Effector CD4-positive, alpha-beta T cell (primary cell): ENCODE measurements around the gene CTIF.

Source experiments
- DNase-seq: peaks from one replicate; pipeline ENCODE4 v3.0.0-alpha.2; 2020

Gene CTIF

DNA sequence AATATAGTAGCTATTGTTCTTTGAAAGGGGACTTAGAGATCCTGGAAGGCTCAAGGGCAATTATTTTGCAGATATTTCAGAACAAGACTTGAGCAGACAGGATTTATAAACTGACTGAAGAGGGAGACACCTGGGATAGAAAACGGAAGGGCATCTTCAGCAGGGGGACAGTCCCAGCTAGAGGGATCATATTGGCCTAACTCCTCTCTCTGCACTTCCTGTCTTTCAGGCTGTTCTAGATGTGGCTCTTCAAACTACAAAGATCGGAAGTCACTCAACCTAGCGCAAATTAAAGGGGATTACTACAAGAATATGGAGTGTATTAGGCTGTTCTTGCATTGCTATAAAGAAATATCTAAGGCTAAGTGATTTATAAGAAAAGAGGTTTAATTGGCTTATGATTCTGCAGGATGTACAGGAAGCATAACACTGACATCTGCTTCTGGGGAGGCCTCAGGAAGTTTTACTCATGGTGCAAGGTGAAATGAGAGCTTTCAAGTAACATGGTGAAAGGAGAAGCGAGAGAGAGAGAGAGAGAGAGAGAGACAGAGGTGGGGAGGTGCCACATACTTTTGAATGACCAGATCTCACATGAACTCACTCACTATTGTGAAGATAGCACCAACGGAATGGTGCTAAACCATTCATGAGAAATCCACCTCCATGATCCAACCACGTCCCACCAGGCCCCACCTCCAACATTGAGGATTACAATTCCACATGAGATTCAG lies 5.3 kb upstream of the CTIF start:
- no peak for DNase-seq

DNA sequence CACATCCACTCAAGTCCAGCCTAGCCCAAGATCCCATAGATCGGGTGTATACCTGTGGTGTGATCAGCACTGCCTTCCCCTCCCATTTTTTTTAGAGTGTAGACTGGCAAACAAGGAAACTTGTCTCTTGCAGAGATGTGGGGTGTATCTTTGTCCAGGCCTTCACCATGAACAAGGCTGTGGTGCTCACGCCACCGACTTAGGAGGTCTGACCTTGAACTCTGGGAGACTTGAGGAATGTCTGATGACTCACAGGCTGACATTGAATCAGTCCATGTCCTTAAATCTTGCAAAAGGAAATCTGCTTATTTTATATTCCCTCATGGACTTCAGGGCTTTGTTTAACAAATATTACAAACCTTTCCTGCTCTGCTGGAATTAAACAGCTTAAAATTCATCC lies 4.5 kb upstream of the CTIF start:
- no peak for DNase-seq

DNA sequence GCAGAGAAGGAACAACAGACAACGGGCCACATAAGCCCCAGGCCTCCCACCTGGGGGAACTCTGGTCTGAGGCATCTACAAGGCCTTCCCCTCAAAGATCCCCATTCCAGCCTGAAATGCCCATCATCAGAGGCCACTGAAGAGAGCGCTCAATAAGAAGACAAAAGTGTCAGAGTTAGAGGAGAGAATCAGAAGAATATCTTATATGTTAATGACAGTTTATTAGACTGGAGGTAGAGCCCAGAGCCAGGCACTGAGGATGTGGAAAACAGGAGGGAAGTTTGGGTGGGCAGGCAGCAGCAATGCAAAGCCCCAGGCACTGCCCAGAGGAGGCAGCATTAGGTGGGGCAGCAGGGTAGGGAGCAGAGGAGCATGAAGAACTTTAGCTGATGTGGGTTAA lies 2.9 kb upstream of the CTIF start:
- no peak for DNase-seq

DNA sequence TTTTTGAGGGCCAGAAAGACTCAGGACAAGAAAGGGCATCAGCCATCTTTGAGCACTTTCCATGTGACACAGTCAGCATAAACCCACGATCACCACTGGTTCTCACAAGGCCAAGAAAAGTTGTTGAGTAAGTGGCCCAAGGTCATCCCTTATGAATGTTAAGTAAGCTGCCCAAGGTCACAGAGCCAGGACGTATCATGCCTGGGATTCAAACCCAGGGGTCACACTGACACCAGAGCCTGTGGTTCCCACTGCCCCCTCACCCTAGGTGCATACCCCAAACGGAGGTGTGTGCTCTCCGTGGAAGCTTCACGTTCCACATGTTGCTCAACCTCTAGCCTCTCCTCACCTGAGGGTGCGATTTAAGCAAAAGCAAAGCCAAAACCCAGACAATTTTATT lies 2.3 kb upstream of the CTIF start:
- no peak for DNase-seq

DNA sequence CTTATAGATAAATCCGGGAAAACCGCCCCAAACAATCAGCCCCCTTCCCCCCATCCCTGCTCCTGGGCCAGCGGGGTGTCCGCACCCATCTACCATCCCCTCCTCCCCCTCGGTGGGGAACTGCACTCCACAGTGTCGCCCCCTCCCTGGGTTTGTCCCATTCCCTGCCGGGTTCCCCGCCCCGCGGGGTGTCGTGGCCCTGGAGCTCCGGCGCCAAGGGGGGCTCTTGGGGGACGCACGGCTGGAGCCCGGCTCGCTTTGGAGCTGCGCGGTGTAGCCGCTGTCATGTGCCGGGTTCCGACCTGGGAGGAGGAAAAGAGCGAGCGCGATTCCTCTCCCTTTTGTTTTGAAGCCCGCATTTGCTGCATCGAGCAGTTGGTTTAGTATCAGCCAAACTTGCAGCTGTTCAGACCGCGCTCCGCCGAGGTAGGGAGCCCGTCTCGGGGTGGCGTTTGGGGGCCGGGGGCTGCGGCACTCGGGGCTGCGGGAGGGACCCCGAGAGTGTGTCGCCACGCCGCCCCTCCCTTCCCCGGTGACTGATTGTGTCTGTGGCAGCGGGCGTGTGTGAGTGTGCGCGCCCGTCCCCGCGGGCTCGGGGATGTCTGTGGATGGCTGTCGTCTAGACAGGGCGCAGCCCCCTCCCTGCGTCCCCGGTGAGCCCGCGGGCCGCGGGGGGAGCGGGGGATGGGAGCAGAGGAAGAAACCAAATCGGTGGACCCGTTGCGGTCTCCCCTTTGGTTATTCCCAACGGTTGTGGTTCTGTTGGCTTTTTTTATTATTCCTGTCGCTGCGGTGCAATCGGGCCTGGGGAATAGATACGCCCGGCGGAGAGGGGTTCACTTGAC lies 797 bp downstream of the CTIF start:
- peak; percentile 9 for DNase-seq

DNA sequence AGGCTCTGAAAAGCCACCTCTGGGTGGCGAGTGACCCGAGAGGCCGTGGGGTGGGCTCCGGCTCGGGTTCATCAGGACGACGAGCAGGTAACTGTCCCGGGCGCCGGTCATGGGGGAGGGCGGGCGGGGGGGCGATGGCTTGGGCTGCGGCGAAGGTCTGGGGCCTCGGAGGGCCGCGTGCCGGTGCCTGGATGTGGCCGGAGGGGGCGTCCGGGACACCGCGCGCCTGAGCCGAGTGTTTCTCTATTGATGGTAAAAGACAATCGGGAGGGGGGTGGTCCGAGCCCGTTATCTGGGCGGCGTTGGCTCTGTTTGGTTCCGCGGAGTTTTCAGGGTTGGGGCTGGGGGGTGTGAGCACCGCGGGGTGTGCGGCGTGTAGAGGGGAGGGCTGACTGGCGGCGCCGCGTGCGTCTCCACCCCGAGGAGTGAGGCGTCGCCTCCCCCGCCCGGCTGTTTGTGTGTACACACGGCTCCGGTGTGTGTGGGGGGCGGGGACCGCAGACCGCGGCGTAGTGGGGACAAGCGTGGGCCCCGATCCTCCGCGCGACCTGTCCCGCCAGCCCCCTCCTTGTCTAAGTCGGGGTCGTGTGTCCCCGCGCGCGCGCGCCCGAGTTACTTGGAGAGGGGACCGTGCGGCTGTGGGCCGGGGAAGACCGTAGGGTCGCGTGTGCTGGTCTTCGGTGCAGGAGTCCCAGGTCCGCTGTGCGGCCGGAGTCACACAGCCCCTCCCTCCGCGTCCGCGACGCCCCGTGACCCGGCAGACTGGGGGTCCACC lies 1.6 kb downstream of the CTIF start:
- peak; percentile 19 for DNase-seq

DNA sequence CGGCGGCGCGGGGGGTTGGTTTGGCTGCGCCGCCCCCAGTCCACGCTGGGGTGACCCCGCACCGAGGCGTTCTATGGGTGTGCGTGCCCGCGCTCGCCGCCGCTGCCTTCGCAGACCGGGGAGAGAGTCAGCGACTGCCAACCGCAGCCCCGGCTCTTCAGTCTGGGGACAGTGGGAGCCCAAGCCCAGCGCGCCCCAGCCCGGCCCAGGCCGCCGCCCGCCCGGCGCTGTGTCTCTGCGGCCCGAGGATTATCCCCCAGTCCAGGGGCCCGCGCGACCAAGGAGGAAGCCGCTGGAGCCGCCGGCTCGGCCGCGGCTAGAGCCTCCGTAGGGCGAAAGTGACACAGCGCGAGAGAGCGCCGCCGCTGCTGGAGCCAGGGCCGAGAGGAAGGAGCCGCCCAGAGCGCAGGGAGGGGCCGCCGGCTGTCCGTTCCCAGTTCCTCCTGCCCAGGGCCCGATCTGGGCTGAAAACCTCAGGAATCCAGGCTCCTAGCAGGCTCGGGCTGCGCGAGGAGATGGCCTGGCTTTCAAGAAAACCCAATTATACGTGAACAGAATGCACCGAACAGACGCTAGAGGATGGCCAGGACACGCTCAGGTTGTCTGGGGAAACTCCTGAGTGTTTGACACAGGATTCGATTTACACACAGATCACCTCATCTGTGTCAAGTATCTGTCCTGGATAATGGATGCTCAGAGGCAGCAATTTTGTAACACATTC lies 2.4 kb downstream of the CTIF start:
- no peak for DNase-seq

DNA sequence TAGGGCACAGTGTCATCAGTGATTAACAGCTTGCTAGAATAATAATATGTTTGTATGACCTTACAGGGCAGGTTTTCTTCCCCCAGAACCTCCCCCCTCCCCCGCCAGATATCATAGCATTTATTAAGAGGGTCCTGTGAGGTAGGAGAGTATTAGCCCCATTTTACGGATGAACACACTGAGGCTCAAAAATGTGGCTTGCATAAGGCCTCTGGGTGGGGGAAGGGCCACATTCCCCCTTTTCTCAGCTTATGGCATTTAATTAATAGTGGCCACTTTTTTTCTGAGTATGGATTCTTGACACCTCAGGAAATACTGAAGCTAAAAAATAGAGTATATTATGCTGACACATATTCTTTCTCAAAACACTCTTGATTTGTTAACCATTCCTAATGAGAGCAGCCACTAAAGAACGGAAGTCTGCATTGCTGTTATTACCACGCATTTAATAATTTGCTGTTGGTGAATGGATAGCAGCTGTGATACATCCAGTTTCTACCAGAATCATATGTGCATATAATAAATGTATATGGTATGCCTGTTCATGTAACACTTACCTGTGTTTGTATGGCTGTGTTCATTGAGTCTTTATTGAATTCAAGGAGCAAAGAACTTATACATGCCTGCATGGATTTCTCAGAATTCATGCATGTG lies 3.0 kb downstream of the CTIF start:
- DNase-seq = no peak

DNA sequence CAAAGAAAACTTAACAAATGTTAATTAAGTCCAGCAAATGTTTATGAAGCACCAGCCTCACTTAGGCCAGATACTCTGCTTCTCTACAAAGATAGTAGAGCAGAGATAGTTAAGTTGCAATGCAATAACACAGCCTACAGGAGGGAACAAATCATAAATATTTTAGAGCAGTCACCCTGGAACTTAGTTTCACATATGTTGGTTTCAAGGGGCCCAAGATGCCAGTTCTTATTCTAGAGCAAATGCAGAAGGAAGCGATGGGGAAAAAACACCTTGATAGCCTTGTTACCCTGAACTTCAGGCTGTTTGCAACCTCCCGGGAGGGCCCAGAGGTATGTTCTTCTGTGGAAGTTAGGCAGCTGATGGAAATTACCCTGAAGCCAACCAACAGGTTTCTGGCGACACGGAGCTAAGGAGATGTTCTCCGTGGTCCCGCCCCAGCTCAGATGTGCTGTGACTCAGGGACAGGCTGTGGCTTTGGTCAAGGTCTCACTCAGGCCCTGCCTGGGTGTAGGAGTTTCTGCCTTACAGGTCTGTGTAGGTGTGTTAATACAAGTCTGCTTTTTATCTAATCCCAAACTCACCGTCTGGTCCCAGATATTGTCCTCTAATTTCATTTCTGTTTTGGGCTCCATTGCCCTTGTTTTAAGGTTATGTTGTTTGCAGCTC lies 3.8 kb downstream of the CTIF start:
- no peak for DNase-seq

DNA sequence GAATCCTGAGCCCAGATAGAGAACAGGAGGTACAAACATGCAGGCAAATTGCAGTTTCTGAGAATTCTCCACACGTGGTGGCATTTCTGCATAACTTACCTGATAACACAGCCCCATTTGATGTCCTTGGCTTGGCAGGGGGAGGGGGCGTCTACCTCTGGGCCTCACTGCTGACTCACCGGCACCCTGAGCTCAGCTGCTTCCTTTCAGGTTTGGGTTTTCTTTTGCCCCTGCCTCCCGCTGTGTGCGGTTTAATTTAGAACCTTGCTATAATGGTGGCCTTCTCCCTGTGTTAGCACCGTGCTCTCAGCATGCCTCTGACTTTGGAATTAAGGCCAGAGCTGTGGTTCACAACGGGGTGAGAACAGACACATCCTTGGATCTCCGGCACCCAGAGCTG lies 4.4 kb downstream of the CTIF start:
- DNase-seq = no peak

DNA sequence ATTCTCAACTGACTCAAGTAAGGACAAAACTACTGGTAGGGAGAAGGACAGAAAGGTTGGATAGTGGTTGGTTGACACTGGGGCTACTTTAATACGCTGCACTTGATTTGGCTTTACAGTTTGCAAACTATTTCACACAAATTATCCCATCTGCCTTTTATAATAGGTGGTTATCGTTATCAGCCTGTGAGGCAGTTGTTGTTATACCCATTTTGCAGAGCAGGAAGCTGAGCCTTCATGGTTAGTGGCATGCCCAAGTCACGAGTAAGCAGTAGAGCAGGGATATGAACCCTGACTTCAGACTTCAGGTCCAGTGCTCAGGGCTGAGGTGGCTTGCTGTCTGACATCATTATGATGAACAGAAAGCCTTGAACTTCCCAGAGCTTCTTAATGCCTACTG lies 5.3 kb downstream of the CTIF start:
- no peak for DNase-seq

DNA sequence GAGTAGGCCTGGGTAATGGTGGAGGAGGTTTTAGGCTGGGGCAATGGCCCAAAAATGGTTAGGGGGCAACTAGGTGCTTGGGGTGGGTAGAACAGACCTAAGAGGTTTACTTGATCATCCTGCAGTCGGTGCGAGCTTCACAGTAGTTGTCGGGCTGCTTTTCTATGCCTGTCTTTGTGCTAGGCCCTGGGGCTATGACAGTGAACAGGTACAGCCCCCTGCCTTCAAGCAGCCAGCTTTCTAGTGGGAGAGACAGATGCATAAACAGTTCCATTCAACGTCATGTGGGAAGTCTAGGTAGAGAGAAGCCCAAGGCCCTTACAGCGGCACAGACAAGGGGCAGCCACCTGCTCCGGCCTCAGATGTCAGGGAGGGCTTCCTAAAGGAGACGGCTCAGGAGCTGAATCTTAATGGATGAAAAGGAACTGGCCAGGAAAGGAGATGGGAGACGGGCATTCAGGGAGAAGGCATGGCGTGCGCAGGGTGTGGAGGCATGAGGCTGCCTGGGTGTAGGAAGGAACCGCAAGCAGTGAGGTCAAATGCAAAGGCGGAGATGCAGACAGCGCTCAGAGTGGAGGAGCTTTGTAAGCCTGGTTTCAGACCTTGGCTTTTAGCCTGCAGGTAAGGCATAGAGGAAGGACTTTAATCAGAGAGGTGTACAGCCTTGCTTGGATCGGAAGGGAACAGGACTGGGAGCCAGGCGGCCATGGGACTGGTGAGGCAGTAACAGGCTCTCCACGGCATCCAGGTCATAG lies 6.0 kb downstream of the CTIF start:
- no peak for DNase-seq

DNA sequence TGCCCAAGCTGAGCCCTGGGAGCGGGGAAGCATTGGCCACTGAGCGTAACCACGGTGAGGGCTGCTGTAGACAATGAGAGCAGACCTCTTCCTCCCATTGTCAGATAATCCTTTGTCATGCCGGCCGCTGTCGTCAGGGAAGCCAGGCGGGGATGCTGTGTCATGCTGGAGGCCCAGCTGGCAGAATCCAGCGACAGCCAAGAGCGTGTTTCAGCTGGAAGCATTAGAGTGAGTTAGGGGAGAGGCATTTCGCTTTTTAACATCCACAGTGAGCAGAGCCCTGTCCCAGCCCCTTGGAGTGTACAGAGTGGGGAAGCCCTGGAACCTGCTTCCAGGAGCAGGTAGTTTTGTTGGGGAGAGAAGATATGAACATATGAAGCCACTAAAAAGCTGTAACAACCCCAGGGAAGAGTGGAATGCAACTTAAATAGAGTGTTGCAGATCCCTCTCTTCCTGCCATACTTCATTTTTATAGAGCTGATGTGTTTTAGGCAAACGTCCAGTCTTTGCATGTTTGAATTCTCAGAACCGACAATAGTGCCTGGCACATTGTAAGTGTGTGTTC lies 7.0 kb downstream of the CTIF start:
- no peak for DNase-seq

DNA sequence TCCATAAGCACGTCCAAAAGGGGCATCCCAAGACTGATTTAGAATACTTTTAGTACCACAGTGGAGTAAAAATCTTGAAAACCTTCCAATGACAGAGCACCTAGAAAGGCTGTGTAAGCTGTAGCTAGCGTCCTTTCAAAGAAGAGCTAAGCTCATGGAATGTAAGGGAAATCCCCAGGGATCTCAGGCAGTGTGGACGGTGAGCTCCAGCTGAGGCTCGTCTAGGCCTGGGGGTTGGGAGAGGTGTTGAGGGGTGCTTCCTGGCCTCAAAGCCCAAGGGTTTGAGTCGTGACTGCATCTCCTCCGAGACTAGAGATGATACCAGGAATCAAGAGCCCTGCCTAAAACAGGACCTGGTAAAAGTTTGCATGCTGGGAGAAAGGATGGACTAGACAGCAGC lies 7.6 kb downstream of the CTIF start:
- DNase-seq = no peak

DNA sequence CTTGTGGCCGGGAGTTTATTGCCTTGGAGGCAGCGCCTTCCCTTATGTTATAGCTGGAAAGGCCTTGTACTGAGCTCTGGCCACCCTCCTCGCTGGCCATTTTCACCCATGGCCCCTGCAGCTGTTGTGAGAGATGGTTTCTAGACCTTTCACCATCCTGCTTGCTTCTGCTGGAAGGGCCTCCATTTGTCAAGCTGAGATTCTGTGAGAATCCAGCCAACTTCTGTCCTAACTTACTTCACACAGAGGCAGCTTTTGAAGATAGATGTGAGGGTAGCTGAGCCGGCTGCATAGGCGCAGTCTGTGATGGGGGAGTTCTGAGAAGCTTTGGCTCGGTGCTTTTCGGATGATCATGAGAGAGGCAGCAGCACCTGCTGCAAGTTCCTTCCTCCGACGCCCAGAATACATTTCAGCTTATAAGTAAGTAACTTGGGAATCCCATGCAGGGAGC lies 8.7 kb downstream of the CTIF start:
- no peak for DNase-seq

DNA sequence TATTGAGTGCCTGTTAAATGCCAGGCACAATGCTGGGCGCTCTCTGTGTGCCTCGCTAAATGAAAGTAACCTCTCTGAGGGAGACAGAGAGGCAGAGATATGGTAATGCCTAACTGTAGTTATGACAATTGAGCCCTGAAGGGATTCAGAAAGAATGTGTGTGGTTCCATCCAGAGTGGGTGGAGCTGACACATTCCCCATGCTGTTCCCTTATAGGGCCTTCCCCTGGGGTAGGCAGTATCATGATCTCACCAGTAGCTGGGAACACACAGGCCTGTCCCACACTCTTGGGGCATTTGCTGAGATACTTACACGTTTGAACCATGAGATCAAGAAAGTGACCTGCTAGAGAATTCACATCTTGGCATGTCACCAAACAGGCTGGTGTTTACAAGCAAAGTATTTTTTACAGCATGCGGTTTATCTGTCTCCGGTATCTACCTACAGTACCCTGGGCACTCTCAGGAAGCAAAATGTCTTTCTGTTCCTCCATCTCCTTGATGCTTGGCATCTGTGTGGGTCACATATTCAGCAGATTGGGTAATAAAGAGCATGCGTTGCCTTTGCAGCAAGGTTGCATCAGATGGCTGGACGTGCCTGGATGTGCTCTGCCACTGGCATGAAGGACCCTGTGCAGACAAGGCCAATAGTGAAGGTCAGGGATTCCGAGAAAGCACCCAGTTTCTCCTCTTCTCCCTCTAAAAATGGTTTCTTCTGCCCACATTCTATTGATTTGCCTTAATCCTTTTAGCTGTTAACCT lies 9.4 kb downstream of the CTIF start:
- no peak for DNase-seq

DNA sequence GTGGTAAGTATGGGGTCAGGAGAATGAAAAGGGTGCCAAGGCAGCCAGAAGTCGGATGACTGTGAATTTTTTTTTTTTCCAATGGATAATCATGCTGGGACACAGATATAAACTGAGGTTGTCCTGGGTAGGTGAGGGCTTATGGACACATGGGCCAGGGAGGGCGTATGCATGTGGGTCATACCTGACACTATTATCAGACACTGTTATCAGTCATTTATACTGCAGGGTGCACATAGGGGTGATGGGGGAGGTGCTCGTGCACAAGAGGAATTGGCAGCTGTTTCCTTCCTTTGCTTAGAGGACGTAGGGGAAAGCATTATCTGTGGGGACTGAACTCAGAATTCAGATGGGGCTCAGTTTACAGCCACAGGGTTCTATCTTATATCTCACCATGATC lies 10.1 kb downstream of the CTIF start:
- no peak for DNase-seq

DNA sequence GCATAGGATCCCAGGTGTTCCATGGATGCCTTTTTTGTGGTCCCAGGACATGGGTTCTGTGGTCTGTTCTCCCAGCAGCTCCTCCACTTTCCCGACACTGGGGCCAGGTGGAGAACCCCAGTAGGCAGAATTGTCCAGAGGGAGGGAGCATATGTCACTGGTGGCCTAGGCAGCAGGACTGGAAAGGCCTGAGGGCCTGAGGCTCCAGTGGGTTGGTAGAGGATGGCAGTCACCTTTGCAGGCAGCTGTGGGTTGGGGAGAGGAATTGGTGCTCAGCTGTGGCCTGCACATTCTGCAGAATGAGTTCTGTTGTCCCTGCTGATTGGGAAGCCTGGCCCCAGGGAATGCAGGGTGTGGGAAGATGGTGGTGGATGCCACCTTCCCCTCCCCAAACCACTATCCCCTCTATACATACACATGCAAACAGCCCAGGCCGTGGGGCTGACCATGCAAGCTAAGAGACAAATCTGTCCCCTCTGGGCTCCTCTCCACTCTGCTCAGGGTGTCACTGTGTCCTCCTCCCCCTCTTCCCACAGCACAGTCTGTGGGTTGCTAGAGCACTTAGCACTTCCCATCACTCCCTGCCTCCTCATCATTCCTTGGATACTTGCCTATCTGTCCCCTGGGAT lies 11.4 kb downstream of the CTIF start:
- DNase-seq = no peak

DNA sequence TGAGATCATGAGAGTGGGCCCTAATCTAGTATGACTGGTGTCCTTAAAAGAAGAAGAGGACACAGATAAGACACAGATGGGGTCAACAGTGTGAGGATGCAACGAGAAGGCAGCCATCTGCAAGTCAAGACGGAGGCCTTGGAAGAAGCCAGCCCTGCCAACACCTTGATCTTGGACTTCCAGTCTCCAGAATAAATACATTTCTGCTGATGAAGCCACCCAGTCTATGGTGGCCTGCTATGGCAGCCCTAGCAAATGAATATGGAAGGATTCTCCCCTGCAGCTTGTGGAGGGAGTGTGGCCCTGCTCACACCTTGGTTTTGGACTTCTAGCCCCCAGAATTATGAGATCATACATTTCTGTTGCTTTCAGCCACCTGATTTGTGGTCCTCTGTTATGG lies 12.3 kb downstream of the CTIF start:
- DNase-seq = no peak
